Measurements from ENCODE around the gene AZIN2.
"Not testable (repeated sequence)": the region's sequence is repeated elsewhere in the genome, so short reads cannot be mapped to it uniquely, and the experiment has no call there.

Gene AZIN2

GRCh38 chr1:33080885-33081553 lies at the start of gene AZIN2:
TSS of gene AZIN2 (plus strand) at chr1:33081153. CDS start at chr1:33082250, 1,097 bp downstream.
- peak within 1 kb of the TSS; percentile 83 for H3K4me3 ChIP-seq (ENCODE audit: low read depth, low read length)
- peak; percentile 79 for DNase-seq (ENCODE audit: low read depth)

- H3K4me3 ChIP-seq (ENCODE audit: low read depth, low read length): no peak overlapping the region
- DNase-seq (ENCODE audit: low read depth): no peak
Observed at GRCh38 chr1:33031506-33031905, 49.4 kb upstream of the AZIN2 start.

GRCh38 chr1:33032126-33032869 lies 48.7 kb upstream of the AZIN2 start:
- no peak overlapping the region for H3K4me3 ChIP-seq (ENCODE audit: low read depth, low read length)
- no peak for DNase-seq (ENCODE audit: low read depth)

GRCh38 chr1:33036051-33036525 lies 44.9 kb upstream of the AZIN2 start:
- no peak for DNase-seq (ENCODE audit: low read depth)
- peak overlapping the region; percentile 92 for H3K4me3 ChIP-seq (ENCODE audit: low read depth, low read length)

- H3K4me3 ChIP-seq (ENCODE audit: low read depth, low read length): peak within 1 kb of the TSS; percentile 92
- peak; percentile 93 for DNase-seq (ENCODE audit: low read depth)
Observed at GRCh38 chr1:33036526-33037503, 44.1 kb upstream of the AZIN2 start, which contains the start of gene AK2. TSS of gene AK2 (minus strand) at chr1:33036883. CDS start at chr1:33036828, 55 bp downstream.

- no peak overlapping the region for H3K4me3 ChIP-seq (ENCODE audit: low read depth, low read length)
- DNase-seq (ENCODE audit: low read depth): no peak
Observed at GRCh38 chr1:33039840-33040239, 41.1 kb upstream of the AZIN2 start.

GRCh38 chr1:33041026-33041425 lies 39.9 kb upstream of the AZIN2 start:
- DNase-seq (ENCODE audit: low read depth): no peak
- no peak overlapping the region for H3K4me3 ChIP-seq (ENCODE audit: low read depth, low read length)

GRCh38 chr1:33042831-33043230 lies 38.1 kb upstream of the AZIN2 start:
- no peak for DNase-seq (ENCODE audit: low read depth)
- no peak overlapping the region for H3K4me3 ChIP-seq (ENCODE audit: low read depth, low read length)

- H3K4me3 ChIP-seq (ENCODE audit: low read depth, low read length): no peak overlapping the region
- DNase-seq (ENCODE audit: low read depth): peak; percentile 17
Observed at GRCh38 chr1:33043267-33044092, 37.5 kb upstream of the AZIN2 start.

GRCh38 chr1:33045246-33045645 lies 35.7 kb upstream of the AZIN2 start:
- no peak overlapping the region for H3K4me3 ChIP-seq (ENCODE audit: low read depth, low read length)
- no peak for DNase-seq (ENCODE audit: low read depth)

- H3K4me3 ChIP-seq (ENCODE audit: low read depth, low read length): no peak overlapping the region
- no peak for DNase-seq (ENCODE audit: low read depth)
Observed at GRCh38 chr1:33045814-33046213, 35.1 kb upstream of the AZIN2 start.

- not testable (repeated sequence) for DNase-seq (ENCODE audit: low read depth); H3K4me3 ChIP-seq (ENCODE audit: low read depth, low read length)
Observed at GRCh38 chr1:33046234-33046633, 34.7 kb upstream of the AZIN2 start.

- H3K4me3 ChIP-seq (ENCODE audit: low read depth, low read length): no peak overlapping the region
- DNase-seq (ENCODE audit: low read depth): no peak
Observed at GRCh38 chr1:33047290-33047689, 33.7 kb upstream of the AZIN2 start.

- H3K4me3 ChIP-seq (ENCODE audit: low read depth, low read length): no peak overlapping the region
- DNase-seq (ENCODE audit: low read depth): no peak
Observed at GRCh38 chr1:33047839-33048305, 33.1 kb upstream of the AZIN2 start.

GRCh38 chr1:33048426-33048825 lies 32.5 kb upstream of the AZIN2 start:
- DNase-seq (ENCODE audit: low read depth): no peak

GRCh38 chr1:33049371-33049770 lies 31.6 kb upstream of the AZIN2 start:
- DNase-seq (ENCODE audit: low read depth): no peak
- no peak overlapping the region for H3K4me3 ChIP-seq (ENCODE audit: low read depth, low read length)

More at GRCh38 chr1:33048426-33048825, 32.5 kb upstream of the AZIN2 start:
- no peak overlapping the region for H3K4me3 ChIP-seq (ENCODE audit: low read depth, low read length)

- DNase-seq (ENCODE audit: low read depth): peak; percentile 60
- no peak overlapping the region for H3K4me3 ChIP-seq (ENCODE audit: low read depth, low read length)
Observed at GRCh38 chr1:33050221-33051076, 30.5 kb upstream of the AZIN2 start.
